ENCODE data around the gene GGNBP2. TPM values are rescaled to one million over a fixed set of nuclear protein-coding genes. Genes with fewer than 3 reads are reported as not detected.

The GGNBP2 gene
- total and polyA plus RNA-seq, 2 of the 8 experiments (the other 6 are each of a cell fraction or from before 2014, with no cell fraction given) = 29.2 to 35.8 TPM

DNA sequence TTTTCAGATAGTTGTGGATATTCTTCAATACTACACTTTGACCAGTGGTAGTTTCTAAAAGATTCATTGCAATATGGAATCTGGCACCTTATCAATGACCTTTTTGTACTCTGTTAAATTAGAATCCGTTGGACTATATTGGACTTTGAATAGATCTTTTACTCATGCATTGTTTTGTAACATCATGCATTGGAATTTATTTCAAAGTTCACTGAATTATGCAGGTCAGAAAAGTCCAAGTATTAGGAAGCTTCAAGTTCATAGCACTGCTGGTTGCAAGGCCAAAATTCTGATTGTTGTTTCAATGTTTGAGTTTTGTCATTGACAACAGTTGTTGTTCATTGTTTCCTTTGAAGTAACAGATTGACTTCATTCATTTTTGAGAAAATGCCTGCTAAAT lies 39.1 kb downstream of the GGNBP2 start (continued):
- TF ChIP-seq BACH1 (IDR thresholded peaks at IDR 0.05; ENCODE audit: low read length) (no peak), EGR1 (IDR thresholded peaks at IDR 0.05; ENCODE audit: borderline replicate concordance, low read depth, low read length) (no peak), POLR2A (IDR thresholded peaks at IDR 0.05; ENCODE audit: control extremely low read depth in 1 of 2, low read depth in 2 of 2, low read length in 2 of 2) (no peak), SAP30 (IDR thresholded peaks at IDR 0.05; ENCODE audit: insufficient read depth, insufficient replicate concordance, low read length) (no peak), SP1 (IDR thresholded peaks at IDR 0.05; ENCODE audit: low read depth, low read length) (no peak), JUN (IDR thresholded peaks at IDR 0.05; ENCODE audit: low read depth, low read length) (no peak)
- TF ChIP-seq, protein P1, sequence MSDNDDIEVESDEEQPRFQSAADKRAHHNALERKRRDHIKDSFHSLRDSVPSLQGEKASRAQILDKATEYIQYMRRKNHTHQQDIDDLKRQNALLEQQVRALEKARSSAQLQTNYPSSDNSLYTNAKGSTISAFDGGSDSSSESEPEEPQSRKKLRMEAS (IDR thresholded peaks at IDR 0.05) = no peak
